ENCODE results near the gene FAM234B. TPM values are rescaled to one million over a fixed set of nuclear protein-coding genes. Genes with fewer than 3 reads are reported as not detected.
"Not testable (repeated sequence)": the region's sequence is repeated elsewhere in the genome, so short reads cannot be mapped to it uniquely, and the experiment has no call there.

The FAM234B gene
- total RNA-seq, 1 donor from 2014 or later = 62.0 TPM

DNA sequence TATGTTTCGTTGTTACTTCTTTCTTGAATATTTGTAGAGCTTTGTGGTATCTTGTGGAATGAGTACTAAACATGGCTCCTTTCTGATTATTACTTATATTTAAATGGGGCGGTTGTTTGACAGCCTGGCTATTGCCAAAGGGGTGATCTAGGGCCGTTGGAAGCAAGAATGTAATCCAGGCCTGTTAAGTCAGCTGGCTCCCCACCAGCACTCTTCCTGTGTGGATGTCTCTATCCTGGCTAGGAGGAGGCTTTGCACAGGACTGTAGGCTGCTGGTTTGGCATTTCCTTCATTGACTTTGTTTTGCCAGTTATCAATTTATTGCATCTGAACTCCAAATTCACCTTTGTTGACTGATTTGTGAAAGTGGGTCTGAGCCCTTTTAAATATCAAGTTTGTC, 5.6 kb downstream of the FAM234B start:
- FAIRE-seq (no peak), DNase-seq (ENCODE audit: low spot score in 2 of 2) (no peak)

DNA sequence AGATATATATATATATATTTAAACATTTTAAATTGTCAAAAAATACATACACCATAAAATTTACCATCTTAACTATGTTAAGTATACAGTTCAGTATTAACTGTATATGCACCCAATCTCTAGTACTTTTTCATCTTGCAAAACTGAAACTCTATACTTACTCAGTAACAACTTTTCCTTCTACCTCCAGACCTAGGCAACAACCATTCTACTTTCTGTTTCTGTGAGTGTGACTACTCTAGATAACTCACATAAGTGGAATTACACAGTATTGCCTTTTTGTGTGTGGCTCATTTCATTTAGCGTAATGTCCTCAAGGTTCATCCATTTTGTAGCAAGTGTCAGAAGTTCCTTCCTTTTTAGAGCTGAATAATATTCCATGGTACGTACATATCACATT, 8.2 kb downstream of the FAM234B start:
- no peak for FAIRE-seq
- no peak for DNase-seq (ENCODE audit: low spot score in 2 of 2)

DNA sequence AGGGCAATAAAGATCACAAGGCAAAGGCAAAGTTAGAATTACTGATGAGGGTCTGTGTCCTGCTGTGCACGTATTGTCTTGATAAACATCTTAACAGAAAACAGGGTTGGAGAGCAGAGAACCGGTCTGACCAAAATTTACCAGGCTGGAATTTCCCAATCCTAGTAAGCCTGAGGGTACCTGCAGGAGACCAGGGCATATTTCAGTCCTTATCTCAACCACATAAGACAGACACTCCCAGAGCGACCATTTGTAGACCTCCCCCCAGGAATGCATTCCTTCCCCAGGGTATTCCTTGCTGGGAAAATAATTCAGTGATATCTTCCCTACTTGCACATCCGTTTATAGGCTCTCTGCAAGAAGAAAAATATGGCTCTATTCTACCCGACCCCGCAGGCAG, 9.4 kb downstream of the FAM234B start:
- FAIRE-seq; DNase-seq (ENCODE audit: low spot score in 2 of 2): not testable (repeated sequence)

GRCh38 chr12:13060581-13060980, 16.4 kb downstream of the FAM234B start:
- FAIRE-seq (no peak), DNase-seq (ENCODE audit: low spot score in 2 of 2) (no peak)

DNA sequence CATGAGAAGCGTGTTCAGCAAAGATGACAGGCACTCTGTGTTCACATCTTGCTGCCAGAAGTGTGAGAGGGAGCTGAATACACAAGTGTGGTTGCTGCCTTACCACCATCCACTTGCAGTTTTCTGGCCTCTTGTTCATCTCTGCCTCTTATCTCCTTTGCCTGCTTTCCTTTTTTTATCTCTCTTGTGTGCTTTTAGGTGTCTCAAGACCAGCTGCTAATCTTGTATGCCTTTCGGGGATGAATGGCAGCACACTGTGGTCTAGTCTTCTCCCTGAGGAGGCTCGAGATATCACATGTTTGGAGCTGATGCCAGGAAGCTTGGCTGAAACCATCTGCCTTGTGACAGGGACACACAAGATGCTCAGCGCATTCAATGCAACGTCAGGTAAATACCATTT, 17.2 kb downstream of the FAM234B start:
- FAIRE-seq = no peak

GRCh38 chr12:13062669-13063068, 18.5 kb downstream of the FAM234B start:
- FAIRE-seq = no peak

More for the DNA sequence above, 17.2 kb downstream of the FAM234B start:
- DNase-seq (ENCODE audit: low spot score in 2 of 2) = no peak

GRCh38 chr12:13066014-13066413, 21.8 kb downstream of the FAM234B start:
- DNase-seq (ENCODE audit: low spot score in 2 of 2) (no peak), FAIRE-seq (no peak)

More at GRCh38 chr12:13062669-13063068, 18.5 kb downstream of the FAM234B start:
- no peak for DNase-seq (ENCODE audit: low spot score in 2 of 2)

- FAIRE-seq = no peak
Observed at GRCh38 chr12:13066459-13066858, 22.3 kb downstream of the FAM234B start.

GRCh38 chr12:13067322-13067721, 23.1 kb downstream of the FAM234B start:
- FAIRE-seq (no peak), DNase-seq (ENCODE audit: low spot score in 2 of 2) (no peak)

More at GRCh38 chr12:13066459-13066858, 22.3 kb downstream of the FAM234B start:
- DNase-seq (ENCODE audit: low spot score in 2 of 2) = no peak

GRCh38 chr12:13069380-13069779, 25.2 kb downstream of the FAM234B start:
- FAIRE-seq = no peak
- no peak for DNase-seq (ENCODE audit: low spot score in 2 of 2)

- no peak for FAIRE-seq
Observed at GRCh38 chr12:13071305-13072280, 27.4 kb downstream of the FAM234B start.

DNA sequence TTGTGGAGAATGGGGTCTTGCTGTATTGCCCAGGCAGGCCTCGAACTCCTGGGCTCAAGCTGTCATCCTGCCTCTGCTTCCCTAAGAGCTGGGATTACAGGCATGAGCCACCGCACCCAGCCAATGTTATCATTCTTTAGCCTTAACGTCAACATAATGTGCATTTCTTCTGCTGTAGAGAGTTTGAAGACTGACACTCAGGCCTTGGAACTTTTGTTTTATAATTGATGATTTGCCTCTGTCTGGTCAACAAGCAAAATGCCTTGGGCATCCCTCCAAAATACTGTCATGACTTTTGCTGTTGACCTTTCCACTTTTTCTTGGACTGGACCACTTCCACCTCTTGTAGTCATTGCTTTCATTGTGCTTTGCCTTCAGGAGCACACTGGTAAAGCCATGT, 29.0 kb downstream of the FAM234B start:
- DNase-seq (ENCODE audit: low spot score in 2 of 2) = no peak

More at GRCh38 chr12:13071305-13072280, 27.4 kb downstream of the FAM234B start:
- DNase-seq (ENCODE audit: low spot score in 2 of 2) = no peak

GRCh38 chr12:13074396-13075117, 30.4 kb downstream of the FAM234B start:
- no peak for FAIRE-seq
- DNase-seq (ENCODE audit: low spot score in 2 of 2) = no peak

More for the DNA sequence above, 29.0 kb downstream of the FAM234B start:
- no peak for FAIRE-seq

- DNase-seq (ENCODE audit: low spot score in 2 of 2) (no peak), FAIRE-seq (no peak)
Observed at GRCh38 chr12:13075118-13075480, 30.9 kb downstream of the FAM234B start.

DNA sequence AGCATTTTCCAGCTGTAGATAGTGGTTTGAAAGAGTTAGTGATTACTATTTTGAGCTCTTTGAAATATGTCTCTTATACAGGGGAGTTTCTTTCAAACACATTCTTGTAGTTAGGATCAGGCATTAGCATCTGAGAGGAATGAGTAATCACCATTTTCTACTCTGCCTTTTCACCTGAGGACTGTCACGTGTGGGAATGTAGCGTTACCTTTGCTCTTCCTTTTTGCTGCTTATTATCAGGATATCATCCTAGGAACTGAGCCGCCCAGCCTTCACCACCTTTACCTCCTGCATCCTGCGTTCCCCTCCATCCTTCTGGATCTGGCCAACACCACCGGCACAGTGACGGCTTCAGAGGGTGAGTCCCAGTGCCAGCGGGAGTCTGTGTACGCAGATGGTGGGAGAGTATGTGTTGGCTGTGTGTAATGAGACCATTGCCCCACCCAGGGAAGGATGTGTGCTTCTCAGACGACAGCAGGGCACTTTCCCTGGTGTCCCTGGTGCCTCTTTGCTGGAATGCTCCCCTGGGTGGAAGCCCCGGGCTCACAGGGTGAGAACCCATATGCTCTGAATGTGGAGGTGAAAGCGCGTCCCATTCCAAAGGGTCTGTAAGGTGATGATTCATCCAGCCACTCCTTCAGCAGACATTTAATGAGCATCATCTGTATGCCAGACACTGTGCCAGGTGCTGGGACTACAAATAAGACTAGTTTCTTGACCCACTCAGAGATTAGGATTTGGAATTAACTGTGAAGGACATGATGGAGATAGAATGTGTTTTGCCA, 31.8 kb downstream of the FAM234B start:
- FAIRE-seq = no peak

GRCh38 chr12:13079440-13079906, 35.3 kb downstream of the FAM234B start:
- no peak for FAIRE-seq
- DNase-seq (ENCODE audit: low spot score in 2 of 2) = no peak

More for the DNA sequence above, 31.8 kb downstream of the FAM234B start:
- DNase-seq (ENCODE audit: low spot score in 2 of 2) = no peak

DNA sequence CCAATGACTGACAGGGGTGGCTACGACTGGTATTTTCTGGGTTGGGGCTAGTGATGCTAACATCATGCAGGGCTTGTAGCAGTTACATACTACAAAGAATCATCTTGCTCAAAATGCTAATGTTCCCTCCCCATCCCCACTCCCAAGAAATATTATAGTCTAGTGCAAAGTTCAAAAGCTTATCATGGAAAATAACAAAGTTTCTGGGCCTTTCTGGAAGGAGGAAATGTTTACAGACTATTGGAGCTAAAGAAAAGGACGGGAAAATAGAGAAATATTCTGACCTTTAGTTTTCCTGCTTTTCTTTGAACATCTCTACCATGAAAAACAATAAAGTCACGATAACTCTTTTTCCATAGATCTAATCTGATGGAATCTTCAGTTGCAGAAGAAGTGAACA, 36.1 kb downstream of the FAM234B start:
- no peak for FAIRE-seq
- DNase-seq (ENCODE audit: low spot score in 2 of 2) = no peak

GRCh38 chr12:13082861-13083260, 38.7 kb downstream of the FAM234B start:
- DNase-seq (ENCODE audit: low spot score in 2 of 2) = no peak
- no peak for FAIRE-seq

GRCh38 chr12:13083638-13084037, 39.5 kb downstream of the FAM234B start:
- not testable (repeated sequence) for FAIRE-seq; DNase-seq (ENCODE audit: low spot score in 2 of 2)

DNA sequence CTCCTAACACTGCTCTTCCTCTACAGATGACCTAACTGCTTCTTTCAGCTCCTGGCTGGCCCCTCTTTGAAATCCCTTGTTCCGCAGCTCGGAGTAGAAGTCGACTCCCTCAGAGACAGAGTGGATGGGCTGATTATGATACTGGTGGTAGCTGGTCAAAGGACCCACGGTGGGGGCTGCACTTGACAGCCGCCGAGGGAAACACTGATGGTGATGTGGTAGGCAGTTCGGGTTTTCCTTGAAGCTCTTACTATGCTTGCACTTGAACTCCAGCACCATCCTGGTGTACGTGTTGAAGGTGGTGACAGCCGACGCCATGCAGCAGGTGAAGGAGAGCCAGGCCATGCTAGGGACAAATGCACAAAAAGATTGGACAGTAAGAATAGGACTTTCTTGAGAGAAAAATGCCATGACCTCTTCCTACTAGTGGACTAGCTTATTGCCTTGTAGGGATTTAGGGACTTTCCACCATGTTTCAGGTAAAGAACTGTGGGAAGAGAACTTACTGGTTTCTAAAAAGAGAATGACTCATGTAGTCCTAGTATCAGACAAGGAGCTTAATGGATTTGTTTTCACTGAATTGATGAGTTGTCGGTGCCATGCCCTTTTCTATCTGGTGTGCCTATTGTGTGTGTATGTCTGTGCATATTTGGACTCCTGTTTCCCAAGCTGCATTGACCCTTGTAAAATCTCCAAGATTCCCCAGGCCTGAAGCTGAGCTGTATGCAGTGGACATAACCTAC, 40.9 kb downstream of the FAM234B start:
- no peak for FAIRE-seq
- DNase-seq (ENCODE audit: low spot score in 2 of 2) = no peak
